LNCAP (cell line): ENCODE data around the gene VAMP2.

Experiments
- CTCF ChIP-seq: fragments of 450-650 bp; IDR thresholded peaks from 2 replicates; pipeline ENCODE4 v1.5.1; 2017; ENCODE audit warnings: mild to moderate bottlenecking

The VAMP2 gene

GRCh38 chr17:8185582-8186445, 23.1 kb upstream of the VAMP2 start:
- no peak for TF ChIP-seq CTCF

- TF ChIP-seq CTCF = no peak
Observed at GRCh38 chr17:8176998-8177731, 14.4 kb upstream of the VAMP2 start.

GRCh38 chr17:8176197-8176940, 13.6 kb upstream of the VAMP2 start, which contains the start of gene TMEM107:
TSS of gene TMEM107 (minus strand) at chr17:8176380. CDS start at chr17:8176286, 94 bp downstream.
- no peak for TF ChIP-seq CTCF

GRCh38 chr17:8175795-8176196, 13.0 kb upstream of the VAMP2 start:
- TF ChIP-seq CTCF = no peak

GRCh38 chr17:8173871-8174322, 11.1 kb upstream of the VAMP2 start:
- no peak for TF ChIP-seq CTCF

GRCh38 chr17:8173056-8173870, 10.5 kb upstream of the VAMP2 start:
- no peak for TF ChIP-seq CTCF
